NK-92 (cell line): ENCODE measurements around the gene PTEN.
"Not testable (repeated sequence)": the region's sequence is repeated elsewhere in the genome, so short reads cannot be mapped to it uniquely, and the experiment has no call there.

ENCODE experiments used
- DNase-seq: peaks from one replicate; lab custom pipeline; 2025; ENCODE audit not compliant: unreplicated experiment; lab: John Stamatoyannopoulos, UW

The PTEN gene

GRCh38 chr10:87863053-87863943 lies at the start of gene PTEN, which contains the start of gene KLLN:
TSS of gene PTEN (plus strand) at chr10:87863625. CDS start at chr10:87864470, 845 bp downstream.
TSS of gene KLLN (minus strand) at chr10:87863533. CDS start at chr10:87862487, 1,046 bp downstream.
- DNase-seq, result peak; percentile 22

GRCh38 chr10:87816163-87816897 lies 47.1 kb upstream of the PTEN start:
- DNase-seq, result no peak

DNA sequence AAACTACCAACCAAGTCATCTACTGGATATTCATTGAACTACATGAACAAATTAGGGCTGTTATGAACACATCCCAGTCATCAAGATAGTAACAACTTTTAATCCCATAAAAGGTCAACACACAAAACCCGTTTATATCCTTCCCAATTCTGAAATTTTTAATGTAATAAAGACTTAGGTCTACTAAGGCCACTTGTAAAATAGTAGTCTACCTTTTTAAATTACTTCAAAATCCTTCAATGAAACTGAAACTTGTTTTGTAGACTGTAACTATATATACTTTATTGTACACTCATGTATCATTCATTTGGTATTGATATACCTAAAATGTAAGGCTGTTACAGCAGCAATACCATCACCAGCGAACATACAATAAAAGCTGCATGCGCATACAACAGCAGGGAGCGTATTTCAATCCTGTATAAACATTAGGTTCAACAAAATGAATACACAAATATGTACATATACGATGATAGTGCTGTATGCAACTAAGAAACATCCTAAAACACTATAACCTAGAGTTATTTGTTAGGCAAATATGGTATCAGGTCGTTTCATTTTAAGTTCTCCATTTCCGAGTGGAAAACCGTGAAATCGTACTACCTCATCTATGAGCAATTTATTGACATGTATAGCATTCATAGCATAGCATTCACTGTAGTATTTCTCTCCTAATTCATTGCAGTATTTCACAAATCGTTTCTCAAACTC lies 46.4 kb upstream of the PTEN start:
- no peak for DNase-seq

GRCh38 chr10:87817609-87818504 lies 45.6 kb upstream of the PTEN start, which contains the start of gene ATAD1:
TSS of gene ATAD1 (minus strand) at chr10:87818226. CDS start at chr10:87814599, 3,627 bp downstream.
- peak; percentile 10 for DNase-seq

- no peak for DNase-seq
Observed at GRCh38 chr10:87818505-87819288, 44.7 kb upstream of the PTEN start.

DNA sequence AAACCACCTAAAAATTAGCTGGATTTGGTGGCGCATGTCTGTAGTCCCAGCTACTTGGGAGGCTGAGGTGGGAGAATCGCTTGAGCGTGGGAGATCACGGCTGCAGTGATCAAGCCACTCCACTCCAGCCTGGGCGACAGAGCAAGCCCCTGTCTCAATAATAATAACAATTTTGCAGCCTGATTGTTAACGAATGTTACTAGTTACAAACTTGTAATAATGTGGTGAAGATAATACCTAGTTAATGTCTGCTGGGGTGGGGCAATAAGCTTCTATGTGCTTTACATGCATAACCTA lies 44.2 kb upstream of the PTEN start:
- no peak for DNase-seq

DNA sequence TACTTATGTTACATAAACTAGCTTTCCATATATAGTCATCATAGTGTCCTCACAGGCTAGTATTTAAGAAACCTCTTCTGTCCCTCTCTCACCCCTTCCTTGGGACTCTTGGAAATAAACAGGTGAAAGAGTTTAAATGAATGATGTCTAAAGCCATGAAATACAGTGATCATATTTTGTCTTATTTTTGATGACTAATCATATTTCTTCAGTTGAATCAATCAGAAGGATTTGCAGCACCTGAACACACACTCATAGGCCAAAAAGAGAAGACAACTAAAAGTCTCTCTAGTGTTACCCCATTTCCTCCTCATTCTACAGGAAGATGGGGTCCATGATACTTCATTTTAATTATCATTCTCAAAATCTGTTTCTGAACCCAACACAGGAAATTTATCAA lies 36.8 kb upstream of the PTEN start:
- no peak for DNase-seq

GRCh38 chr10:87827681-87828080 lies 35.7 kb upstream of the PTEN start:
- DNase-seq, result no peak

- not testable (repeated sequence) for DNase-seq
Observed at GRCh38 chr10:87829051-87829450, 34.4 kb upstream of the PTEN start.

GRCh38 chr10:87829986-87830729 lies 33.3 kb upstream of the PTEN start:
- no peak for DNase-seq

DNA sequence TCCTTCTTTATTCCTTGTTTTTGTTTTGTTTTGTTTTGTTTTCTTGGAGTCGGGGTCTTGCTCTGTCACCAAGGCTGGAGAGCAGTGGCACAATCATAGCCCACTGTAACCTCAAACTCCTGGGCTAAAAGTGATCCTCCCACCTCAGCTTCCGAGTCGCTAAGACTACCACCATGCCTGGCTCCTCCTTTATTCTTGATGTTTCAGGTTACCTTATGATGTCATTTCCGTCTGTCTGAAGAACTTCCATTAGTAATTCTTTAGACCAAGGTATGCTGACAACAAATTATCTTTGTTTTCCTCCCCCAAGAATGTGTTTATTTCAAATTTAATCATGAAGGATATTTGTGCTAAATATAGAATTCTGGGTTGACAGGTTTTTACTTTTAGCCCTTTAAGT lies 27.3 kb upstream of the PTEN start:
- no peak for DNase-seq

DNA sequence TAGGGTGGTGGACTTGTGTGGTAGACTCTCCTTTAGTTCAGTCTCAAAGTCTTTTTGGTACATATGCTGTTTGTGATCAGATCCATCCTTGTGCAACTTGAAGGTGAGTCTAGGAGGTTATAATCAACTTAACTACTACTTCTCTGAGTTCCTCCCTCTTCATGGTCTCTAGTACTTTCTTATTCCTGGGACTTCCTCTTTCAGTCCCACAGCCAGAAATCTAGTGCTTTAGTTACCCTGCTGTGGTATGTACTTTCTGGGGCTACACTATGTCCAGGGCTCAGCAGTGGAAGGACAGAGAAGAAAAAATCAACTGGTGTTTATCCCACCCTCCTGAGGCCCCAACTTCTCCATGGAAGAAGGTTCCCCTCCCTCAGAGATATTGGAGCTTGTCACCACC lies 26.0 kb upstream of the PTEN start:
- DNase-seq, result no peak

GRCh38 chr10:87838650-87839049 lies 24.8 kb upstream of the PTEN start:
- DNase-seq, result no peak

DNA sequence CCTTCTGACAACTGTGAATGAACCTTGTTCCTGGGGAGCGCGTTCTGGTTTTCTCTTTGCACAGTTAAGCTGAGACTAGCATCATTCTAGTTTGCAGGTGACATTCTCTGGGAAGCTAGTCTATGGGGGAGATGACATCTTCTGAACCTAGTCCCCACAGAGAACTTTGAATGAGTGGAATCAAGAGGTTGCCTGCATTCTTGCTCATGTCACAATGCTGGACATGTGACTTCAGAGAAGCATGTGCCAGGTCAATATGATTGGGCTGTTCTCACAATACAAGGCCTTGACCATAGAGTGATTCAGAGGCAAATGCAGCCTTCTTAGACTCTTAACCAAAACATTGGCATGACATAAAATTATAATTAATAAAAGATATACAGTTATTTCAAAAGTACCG lies 22.2 kb upstream of the PTEN start:
- DNase-seq, result no peak

GRCh38 chr10:87842220-87842641 lies 21.2 kb upstream of the PTEN start:
- DNase-seq, result no peak

- no peak for DNase-seq
Observed at GRCh38 chr10:87842776-87843497, 20.5 kb upstream of the PTEN start.

GRCh38 chr10:87843714-87844113 lies 19.7 kb upstream of the PTEN start:
- DNase-seq, result no peak

GRCh38 chr10:87844837-87845623 lies 18.4 kb upstream of the PTEN start:
- DNase-seq, result no peak
